ENCODE results near the gene MAGED4B.
"Not testable (repeated sequence)": the region's sequence is repeated elsewhere in the genome, so short reads cannot be mapped to it uniquely, and the experiment has no call there.

The MAGED4B gene

GRCh38 chrX:52068666-52069640, at the start of gene MAGED4B:
Gene MAGED4B, minus strand, starts transcription at chrX:52069183. Its CDS starts 1,011 bp downstream, at chrX:52068172.
- FAIRE-seq, result not testable (repeated sequence)

- no peak for FAIRE-seq
Measured at GRCh38 chrX:52118262-52118661, 49.3 kb upstream of the MAGED4B start.

GRCh38 chrX:52082578-52082977, 13.6 kb upstream of the MAGED4B start:
- no peak for FAIRE-seq

GRCh38 chrX:52078131-52078530, 9.1 kb upstream of the MAGED4B start:
- FAIRE-seq, result no peak

GRCh38 chrX:52042288-52042687, 26.7 kb downstream of the MAGED4B start:
- not testable (repeated sequence) for FAIRE-seq

- no peak for FAIRE-seq
Measured at GRCh38 chrX:52034211-52034610, 34.8 kb downstream of the MAGED4B start.

- FAIRE-seq, result no peak
Measured at GRCh38 chrX:52031371-52031770, 37.6 kb downstream of the MAGED4B start.

- FAIRE-seq, result no peak
Measured at GRCh38 chrX:52015794-52016193, 53.2 kb downstream of the MAGED4B start.

Data from colon (tissue), 2 donors.